Esophagus squamous epithelium (tissue), 4 donors: Measurements from ENCODE around the gene IPCEF1.

Source experiments
- CTCF ChIP-seq, 6 experiments: fragments of 450-650 bp in 4 of 6; fragments of 200-600 bp in 2 of 6; sonication (generic) in 2 of 6; IDR thresholded peaks; one replicate each; pipeline ENCODE4 v1.5.1; 2016 to 2019; ENCODE audit warnings: antibody characterized with exemption in 6 of 6, mild to moderate bottlenecking in 4 of 6, moderate library complexity in 4 of 6
- POLR2A ChIP-seq, 4 donors: fragments of 450-650 bp; IDR thresholded peaks; one replicate each; pipeline ENCODE4 v1.6.1; 2017; ENCODE audit warnings: antibody characterized with exemption in 4 of 4, mild to moderate bottlenecking in 4 of 4, moderate library complexity in 3 of 4

DNA sequence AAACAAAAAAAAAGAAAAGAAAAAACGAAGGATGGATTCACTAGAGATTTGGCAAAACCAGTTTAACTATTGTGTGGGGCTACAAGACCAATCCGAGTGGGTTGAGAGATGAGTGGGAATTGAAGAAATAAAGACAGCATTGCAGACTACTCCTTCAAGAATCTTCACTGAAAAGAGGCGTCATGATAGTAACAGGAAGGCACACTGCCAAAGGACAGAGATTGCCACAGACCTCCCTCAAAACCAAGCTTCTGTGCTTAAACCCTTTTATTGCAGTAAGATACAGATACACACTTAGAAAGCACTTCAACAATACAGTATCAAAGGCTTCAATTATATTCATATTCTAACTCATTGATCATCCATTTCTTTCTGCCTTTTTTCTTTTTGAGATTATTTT is 103.9 kb downstream of the IPCEF1 start:
- no peak for TF ChIP-seq CTCF (IDR thresholded peaks at IDR 0.05)
- no peak for TF ChIP-seq POLR2A (IDR thresholded peaks at IDR 0.05)
